ENCODE results near the gene ABCC3.

The ABCC3 gene

GRCh38 chr17:50619489-50619888 is 15.2 kb upstream of the ABCC3 start:
- H3K4me3 ChIP-seq (ENCODE audit: control insufficient read depth, low read depth, low read length) = no peak overlapping the region

GRCh38 chr17:50620237-50620636 is 14.4 kb upstream of the ABCC3 start:
- TF ChIP-seq CTCF (IDR thresholded peaks at IDR 0.05; ENCODE audit: control insufficient read depth, insufficient read depth, low read depth, low read length, missing control alignments) = no peak
- H3K4me3 ChIP-seq (ENCODE audit: control insufficient read depth, low read depth, low read length) = no peak overlapping the region
- DNase-seq (ENCODE audit: low read depth) = no peak

More at GRCh38 chr17:50619489-50619888, 15.2 kb upstream of the ABCC3 start:
- DNase-seq (ENCODE audit: low read depth) = no peak
- no peak for TF ChIP-seq CTCF (IDR thresholded peaks at IDR 0.05; ENCODE audit: control insufficient read depth, insufficient read depth, low read depth, low read length, missing control alignments)

- DNase-seq (ENCODE audit: low read depth) = no peak
- TF ChIP-seq CTCF (IDR thresholded peaks at IDR 0.05; ENCODE audit: control insufficient read depth, insufficient read depth, low read depth, low read length, missing control alignments) = no peak
- no peak overlapping the region for H3K4me3 ChIP-seq (ENCODE audit: control insufficient read depth, low read depth, low read length)
Observed at GRCh38 chr17:50620858-50621257, 13.8 kb upstream of the ABCC3 start.

GRCh38 chr17:50621574-50622031 is 13.1 kb upstream of the ABCC3 start:
- no peak for TF ChIP-seq CTCF (IDR thresholded peaks at IDR 0.05; ENCODE audit: control insufficient read depth, insufficient read depth, low read depth, low read length, missing control alignments)
- DNase-seq (ENCODE audit: low read depth) = no peak
- no peak overlapping the region for H3K4me3 ChIP-seq (ENCODE audit: control insufficient read depth, low read depth, low read length)

GRCh38 chr17:50624321-50624934 is 10.3 kb upstream of the ABCC3 start:
- TF ChIP-seq CTCF (IDR thresholded peaks at IDR 0.05; ENCODE audit: control insufficient read depth, insufficient read depth, low read depth, low read length, missing control alignments) = no peak
- no peak for DNase-seq (ENCODE audit: low read depth)

GRCh38 chr17:50625032-50625871 is 9.4 kb upstream of the ABCC3 start:
- no peak overlapping the region for H3K4me3 ChIP-seq (ENCODE audit: control insufficient read depth, low read depth, low read length)
- DNase-seq (ENCODE audit: low read depth) = no peak
- TF ChIP-seq CTCF (IDR thresholded peaks at IDR 0.05; ENCODE audit: control insufficient read depth, insufficient read depth, low read depth, low read length, missing control alignments) = no peak

More at GRCh38 chr17:50624321-50624934, 10.3 kb upstream of the ABCC3 start:
- H3K4me3 ChIP-seq (ENCODE audit: control insufficient read depth, low read depth, low read length) = no peak overlapping the region
